ENCODE measurements around the gene SF3A1. TPM values are rescaled to one million over a fixed set of nuclear protein-coding genes. Genes with fewer than 3 reads are reported as not detected.

The SF3A1 gene
- total and polyA plus RNA-seq, 4 donors: 19.6 to 41.6 (median 23.9) TPM

DNA sequence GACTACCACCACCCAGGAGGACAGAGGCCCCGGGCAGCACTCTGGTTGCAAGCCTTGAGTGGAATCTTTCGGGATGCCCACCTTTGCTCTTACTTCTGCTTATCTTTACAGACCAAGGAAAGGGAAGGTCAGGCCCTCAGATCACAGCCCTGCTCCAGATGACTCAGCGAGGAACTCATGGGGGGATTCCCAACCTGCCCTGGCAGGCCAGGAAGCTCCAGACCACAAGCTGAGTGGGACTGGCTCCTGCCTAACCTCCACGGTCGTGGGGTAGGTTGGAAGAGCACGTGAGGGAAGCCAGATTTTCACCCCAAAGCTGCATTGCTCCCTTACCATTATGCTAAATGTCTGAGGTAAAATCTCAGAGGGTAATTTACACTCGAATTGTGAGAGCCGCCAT, 41.8 kb downstream of the SF3A1 start:
- H3K4me1 ChIP-seq (ENCODE audit: control insufficient read depth in 4 of 4, insufficient read depth in 4 of 4, low read length in 3 of 4): peaks cover 27 to 76% (median 47%) of the 10 kb centered on the region in 4 donors
- TF ChIP-seq TAF1 (conservative IDR thresholded peaks at IDR 0.05) (no peak), HNF4A (conservative IDR thresholded peaks at IDR 0.05) (no peak), JUND (IDR thresholded peaks at IDR 0.05) (no peak), GABPA (IDR thresholded peaks at IDR 0.05 in 1 of 2, conservative IDR thresholded peaks at IDR 0.05 in 1 of 2) (no peak), FOXA1 (IDR thresholded peaks at IDR 0.05) (no peak), FOXA2 (IDR thresholded peaks at IDR 0.05) (no peak), NR2F2 (IDR thresholded peaks at IDR 0.05) (no peak), EGR1 (IDR thresholded peaks at IDR 0.05; ENCODE audit: low read depth in 2 of 2) (no peak), RXRA (IDR thresholded peaks at IDR 0.05) (no peak), RAD21 (IDR thresholded peaks at IDR 0.05) (no peak), YY1 (IDR thresholded peaks at IDR 0.05) (no peak)
- TF ChIP-seq, protein P1, sequence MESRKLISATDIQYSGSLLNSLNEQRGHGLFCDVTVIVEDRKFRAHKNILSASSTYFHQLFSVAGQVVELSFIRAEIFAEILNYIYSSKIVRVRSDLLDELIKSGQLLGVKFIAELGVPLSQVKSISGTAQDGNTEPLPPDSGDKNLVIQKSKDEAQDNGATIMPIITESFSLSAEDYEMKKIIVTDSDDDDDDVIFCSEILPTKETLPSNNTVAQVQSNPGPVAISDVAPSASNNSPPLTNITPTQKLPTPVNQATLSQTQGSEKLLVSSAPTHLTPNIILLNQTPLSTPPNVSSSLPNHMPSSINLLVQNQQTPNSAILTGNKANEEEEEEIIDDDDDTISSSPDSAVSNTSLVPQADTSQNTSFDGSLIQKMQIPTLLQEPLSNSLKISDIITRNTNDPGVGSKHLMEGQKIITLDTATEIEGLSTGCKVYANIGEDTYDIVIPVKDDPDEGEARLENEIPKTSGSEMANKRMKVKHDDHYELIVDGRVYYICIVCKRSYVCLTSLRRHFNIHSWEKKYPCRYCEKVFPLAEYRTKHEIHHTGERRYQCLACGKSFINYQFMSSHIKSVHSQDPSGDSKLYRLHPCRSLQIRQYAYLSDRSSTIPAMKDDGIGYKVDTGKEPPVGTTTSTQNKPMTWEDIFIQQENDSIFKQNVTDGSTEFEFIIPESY (IDR thresholded peaks at IDR 0.05): no peak
- TF ChIP-seq, protein P2, sequence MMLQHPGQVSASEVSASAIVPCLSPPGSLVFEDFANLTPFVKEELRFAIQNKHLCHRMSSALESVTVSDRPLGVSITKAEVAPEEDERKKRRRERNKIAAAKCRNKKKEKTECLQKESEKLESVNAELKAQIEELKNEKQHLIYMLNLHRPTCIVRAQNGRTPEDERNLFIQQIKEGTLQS (IDR thresholded peaks at IDR 0.05): no peak
- TF ChIP-seq, protein P3, sequence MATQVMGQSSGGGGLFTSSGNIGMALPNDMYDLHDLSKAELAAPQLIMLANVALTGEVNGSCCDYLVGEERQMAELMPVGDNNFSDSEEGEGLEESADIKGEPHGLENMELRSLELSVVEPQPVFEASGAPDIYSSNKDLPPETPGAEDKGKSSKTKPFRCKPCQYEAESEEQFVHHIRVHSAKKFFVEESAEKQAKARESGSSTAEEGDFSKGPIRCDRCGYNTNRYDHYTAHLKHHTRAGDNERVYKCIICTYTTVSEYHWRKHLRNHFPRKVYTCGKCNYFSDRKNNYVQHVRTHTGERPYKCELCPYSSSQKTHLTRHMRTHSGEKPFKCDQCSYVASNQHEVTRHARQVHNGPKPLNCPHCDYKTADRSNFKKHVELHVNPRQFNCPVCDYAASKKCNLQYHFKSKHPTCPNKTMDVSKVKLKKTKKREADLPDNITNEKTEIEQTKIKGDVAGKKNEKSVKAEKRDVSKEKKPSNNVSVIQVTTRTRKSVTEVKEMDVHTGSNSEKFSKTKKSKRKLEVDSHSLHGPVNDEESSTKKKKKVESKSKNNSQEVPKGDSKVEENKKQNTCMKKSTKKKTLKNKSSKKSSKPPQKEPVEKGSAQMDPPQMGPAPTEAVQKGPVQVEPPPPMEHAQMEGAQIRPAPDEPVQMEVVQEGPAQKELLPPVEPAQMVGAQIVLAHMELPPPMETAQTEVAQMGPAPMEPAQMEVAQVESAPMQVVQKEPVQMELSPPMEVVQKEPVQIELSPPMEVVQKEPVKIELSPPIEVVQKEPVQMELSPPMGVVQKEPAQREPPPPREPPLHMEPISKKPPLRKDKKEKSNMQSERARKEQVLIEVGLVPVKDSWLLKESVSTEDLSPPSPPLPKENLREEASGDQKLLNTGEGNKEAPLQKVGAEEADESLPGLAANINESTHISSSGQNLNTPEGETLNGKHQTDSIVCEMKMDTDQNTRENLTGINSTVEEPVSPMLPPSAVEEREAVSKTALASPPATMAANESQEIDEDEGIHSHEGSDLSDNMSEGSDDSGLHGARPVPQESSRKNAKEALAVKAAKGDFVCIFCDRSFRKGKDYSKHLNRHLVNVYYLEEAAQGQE (IDR thresholded peaks at IDR 0.05): no peak
- TF ChIP-seq, protein P4, sequence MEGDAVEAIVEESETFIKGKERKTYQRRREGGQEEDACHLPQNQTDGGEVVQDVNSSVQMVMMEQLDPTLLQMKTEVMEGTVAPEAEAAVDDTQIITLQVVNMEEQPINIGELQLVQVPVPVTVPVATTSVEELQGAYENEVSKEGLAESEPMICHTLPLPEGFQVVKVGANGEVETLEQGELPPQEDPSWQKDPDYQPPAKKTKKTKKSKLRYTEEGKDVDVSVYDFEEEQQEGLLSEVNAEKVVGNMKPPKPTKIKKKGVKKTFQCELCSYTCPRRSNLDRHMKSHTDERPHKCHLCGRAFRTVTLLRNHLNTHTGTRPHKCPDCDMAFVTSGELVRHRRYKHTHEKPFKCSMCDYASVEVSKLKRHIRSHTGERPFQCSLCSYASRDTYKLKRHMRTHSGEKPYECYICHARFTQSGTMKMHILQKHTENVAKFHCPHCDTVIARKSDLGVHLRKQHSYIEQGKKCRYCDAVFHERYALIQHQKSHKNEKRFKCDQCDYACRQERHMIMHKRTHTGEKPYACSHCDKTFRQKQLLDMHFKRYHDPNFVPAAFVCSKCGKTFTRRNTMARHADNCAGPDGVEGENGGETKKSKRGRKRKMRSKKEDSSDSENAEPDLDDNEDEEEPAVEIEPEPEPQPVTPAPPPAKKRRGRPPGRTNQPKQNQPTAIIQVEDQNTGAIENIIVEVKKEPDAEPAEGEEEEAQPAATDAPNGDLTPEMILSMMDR (IDR thresholded peaks at IDR 0.05; ENCODE audit: low read depth, low read length, missing input control): no peak
- H3K9ac ChIP-seq (ENCODE audit: low read depth in 1 of 2, low read length in 2 of 2): no peak overlapping the region
- H3K27ac ChIP-seq (ENCODE audit: low read depth in 1 of 2, low read length in 2 of 2): no peak overlapping the region
- no peak overlapping the region for H3K4me3 ChIP-seq (ENCODE audit: low read depth in 1 of 3, low read length in 3 of 3)
- DNase-seq (ENCODE audit: low spot score): no peak
- no peaks in the 10 kb centered on the region for H3K9me3 ChIP-seq (ENCODE audit: control insufficient read depth in 4 of 4, low read length in 3 of 4)
- H3K27me3 ChIP-seq (ENCODE audit: control insufficient read depth in 4 of 4, insufficient read depth in 4 of 4, low read length in 3 of 4): no peaks in the 10 kb centered on the region
- H3K36me3 ChIP-seq (ENCODE audit: control insufficient read depth in 4 of 4, insufficient read depth in 3 of 4, low read depth in 1 of 4, low read length in 3 of 4): peaks cover 0 to 2% (median 1%) of the 10 kb centered on the region in 4 donors
- WGBS: 84% methylated on average over 8 of the region's 8 CpGs

Data from liver (tissue), 9 donors.